ENCODE data around the gene LGI2.

LGI2 gene

GRCh38 chr4:24952667-24953066 is 78.1 kb downstream of the LGI2 start:
- no peak overlapping the region for H3K9ac ChIP-seq (ENCODE audit: low read depth, low read length)

GRCh38 chr4:24949970-24950369 is 80.8 kb downstream of the LGI2 start:
- no peak overlapping the region for H3K4me3 ChIP-seq (ENCODE audit: low read length)
- H3K36me3 ChIP-seq (ENCODE audit: insufficient read depth, low read depth, low read length), result no peaks in the 10 kb centered on the region
- no peak overlapping the region for H3K27ac ChIP-seq (ENCODE audit: low read length)
- H3K9ac ChIP-seq (ENCODE audit: low read depth, low read length), result no peak overlapping the region
- peaks cover 3% of the 10 kb centered on the region; the same call in 1 of the 2 replicates for H3K9me3 ChIP-seq (ENCODE audit: insufficient read depth, low read depth, low read length)
- no peaks in the 10 kb centered on the region for H3K27me3 ChIP-seq (ENCODE audit: insufficient read depth, low read length)
- no peaks in the 10 kb centered on the region for H3K4me1 ChIP-seq (ENCODE audit: insufficient read depth, low read length)

More at GRCh38 chr4:24952667-24953066, 78.1 kb downstream of the LGI2 start:
- no peaks in the 10 kb centered on the region for H3K27me3 ChIP-seq (ENCODE audit: insufficient read depth, low read length)
- H3K36me3 ChIP-seq (ENCODE audit: insufficient read depth, low read depth, low read length), result no peaks in the 10 kb centered on the region
- H3K4me1 ChIP-seq (ENCODE audit: insufficient read depth, low read length), result 0 out of 2 replicates have a peak, but pooled peaks cover 2% of the 10 kb centered on the region
- H3K9me3 ChIP-seq (ENCODE audit: insufficient read depth, low read depth, low read length), result peaks cover 3% of the 10 kb centered on the region; the same call in 1 of the 2 replicates
- no peak overlapping the region for H3K4me3 ChIP-seq (ENCODE audit: low read length)
- H3K27ac ChIP-seq (ENCODE audit: low read length), result no peak overlapping the region
